OCI-LY7 (cell line): Measurements from ENCODE around the gene CIT. TPM values are rescaled to one million over a fixed set of nuclear protein-coding genes. Genes with fewer than 3 reads are reported as not detected.

Source experiments
- BruUV-seq: library from RNA; stranded (reverse); fragments of 400-500 nt; replicated peaks from 2 replicates; lab custom pipeline; 2021; lab: Mats Ljungman, UMichigan
- CTCF ChIA-PET: fragments of 300-600 bp; sonication (Branson Sonifier 250); formaldehyde crosslinking; loops from one replicate; lab custom pipeline; 2022; ENCODE audit warnings: antibody characterized with exemption; ENCODE audit not compliant: unreplicated experiment; lab: Charles Lee
- POLR2A ChIA-PET: fragments of 300-600 bp; sonication (Branson Sonifier 250); formaldehyde crosslinking; loops from one replicate; lab custom pipeline; 2022; ENCODE audit warnings: antibody characterized with exemption; lab: Charles Lee
- DNase-seq: peaks from one replicate; pipeline ENCODE4 v3.0.0-alpha.2; 2015; ENCODE audit warnings: low spot score
- H2AFZ ChIP-seq: fragments of 200-600 bp; sonication (generic), shearing (Covaris generic); 2 replicates; pipeline ENCODE4 v1.6.1; 2014; ENCODE audit warnings: mild to moderate bottlenecking, antibody characterized with exemption, low read length, moderate library complexity
- H3K27ac ChIP-seq: fragments of 200-600 bp; sonication (generic); 2 replicates; pipeline ENCODE4 v1.5.1; 2014; ENCODE audit warnings: mixed run types, low read depth, mild to moderate bottlenecking, moderate library complexity, low read length, inconsistent platforms; ENCODE audit not compliant: poor library complexity, severe bottlenecking
- H3K36me3 ChIP-seq: fragments of 200-600 bp; sonication (generic); 2 replicates; pipeline ENCODE4 v1.6.1; 2014; ENCODE audit warnings: mild to moderate bottlenecking, antibody characterized with exemption, low read length, moderate library complexity, mixed read lengths; ENCODE audit not compliant: insufficient read depth
- H3K4me1 ChIP-seq: fragments of 200-600 bp; sonication (generic); 2 replicates; pipeline ENCODE4 v1.5.1; 2014; ENCODE audit warnings: mild to moderate bottlenecking, low read length; ENCODE audit not compliant: insufficient read depth, poor library complexity, severe bottlenecking
- H3K4me2 ChIP-seq: fragments of 200-600 bp; sonication (generic); 2 replicates; pipeline ENCODE4 v1.6.1; 2014; ENCODE audit warnings: mild to moderate bottlenecking, low read length
- H3K4me3 ChIP-seq: fragments of 200-600 bp; sonication (generic); 2 replicates; pipeline ENCODE4 v1.5.1; 2014; ENCODE audit warnings: mild to moderate bottlenecking, low read depth, low read length; ENCODE audit not compliant: poor library complexity, severe bottlenecking
- H3K79me2 ChIP-seq: fragments of 200-600 bp; sonication (generic); 2 replicates; pipeline ENCODE4 v1.6.1; 2016; ENCODE audit warnings: low read depth, mild to moderate bottlenecking, low read length, moderate library complexity, mixed read lengths; ENCODE audit not compliant: insufficient read depth
- H3K9me2 ChIP-seq: fragments of 200-600 bp; sonication (generic); 2 replicates; pipeline ENCODE4 v1.6.1; 2016; ENCODE audit warnings: mild to moderate bottlenecking, low read length, mixed read lengths; ENCODE audit not compliant: insufficient read depth
- H3K9me3 ChIP-seq: fragments of 200-600 bp; sonication (generic); 2 replicates; pipeline ENCODE4 v1.6.1; 2014; ENCODE audit warnings: mild to moderate bottlenecking, mixed run types, low read length, mixed read lengths
- H4K20me1 ChIP-seq: fragments of 200-600 bp; sonication (generic); 2 replicates; pipeline ENCODE4 v1.6.1; 2014; ENCODE audit warnings: mild to moderate bottlenecking, antibody characterized with exemption, low read length, moderate library complexity, mixed read lengths; ENCODE audit not compliant: insufficient read depth
- EZH2phosphoT487 ChIP-seq: fragments of 200-600 bp; sonication (generic); IDR thresholded peaks from 2 replicates; pipeline ENCODE4 v1.6.1; 2018; ENCODE audit warnings: low read depth, borderline replicate concordance, mild to moderate bottlenecking, mixed run types, antibody characterized with exemption, low read length, moderate library complexity, mixed read lengths
- intact Hi-C: fragments of 100-400 bp; cut with micrococcal nuclease; formaldehyde crosslinking; loops from one replicate; pipeline ENCODE4 v1.10.0; 2022; ENCODE audit not compliant: unreplicated experiment
- total RNA-seq, 2 experiments: library from RNA; depleted of rRNA in 1 of 2; stranded (reverse); fragments of >200 nt in 1 of 2; shearing (Covaris generic) in 1 of 2; gene quantifications; 2 replicates each; pipeline ENCODE4 v1.2.3, GENCODE V29; 2014 to 2022
- TF ChIP-seq, protein P1 (sequence below): fragments of 200-600 bp; sonication (generic); conservative IDR thresholded peaks from 2 replicates; pipeline ENCODE4 v1.5.1; 2014; ENCODE audit warnings: mild to moderate bottlenecking, antibody characterized with exemption, low read length, moderate library complexity, mixed read lengths

The CIT gene
- total RNA-seq, 2 experiments from 2014 or later = 33.4 to 90.1 TPM

DNA sequence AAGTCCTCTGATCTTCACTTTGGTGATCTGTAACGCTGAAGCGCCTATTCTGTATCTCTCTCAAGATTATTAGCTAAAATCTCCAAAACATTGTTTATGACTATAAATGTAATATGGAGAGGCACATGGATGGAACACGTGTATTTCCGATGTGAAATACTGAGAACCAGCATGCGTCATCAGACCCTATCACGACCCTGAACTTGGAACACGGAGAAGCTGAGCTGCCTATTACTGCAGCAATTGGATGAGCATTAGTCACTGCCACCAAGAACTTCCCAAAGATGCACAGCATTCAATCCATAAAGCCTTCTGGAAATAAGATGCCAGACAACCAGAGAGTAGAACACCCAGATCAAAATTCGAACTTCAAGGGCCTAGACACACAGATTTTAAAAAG lies 147.2 kb downstream of the CIT start:
- Histone ChIP-seq H3K9me3 (no peaks in the 10 kb centered on the region), H2AFZ (no peak overlapping the region), H4K20me1 (no peaks in the 10 kb centered on the region), H3K27ac (no peak overlapping the region), H3K4me3 (no peak overlapping the region), H3K4me1 (peaks cover 11% of the 10 kb centered on the region), H3K9me2 (no peaks in the 10 kb centered on the region), H3K4me2 (no peak overlapping the region), H3K79me2 (no peaks in the 10 kb centered on the region), H3K36me3 (peaks cover 77% of the 10 kb centered on the region)
- ChIA-PET POLR2A (no interaction called here), CTCF (no interaction called here)
- intact Hi-C loops = no loop called here
- no peak for DNase-seq
- TF ChIP-seq, protein P1, sequence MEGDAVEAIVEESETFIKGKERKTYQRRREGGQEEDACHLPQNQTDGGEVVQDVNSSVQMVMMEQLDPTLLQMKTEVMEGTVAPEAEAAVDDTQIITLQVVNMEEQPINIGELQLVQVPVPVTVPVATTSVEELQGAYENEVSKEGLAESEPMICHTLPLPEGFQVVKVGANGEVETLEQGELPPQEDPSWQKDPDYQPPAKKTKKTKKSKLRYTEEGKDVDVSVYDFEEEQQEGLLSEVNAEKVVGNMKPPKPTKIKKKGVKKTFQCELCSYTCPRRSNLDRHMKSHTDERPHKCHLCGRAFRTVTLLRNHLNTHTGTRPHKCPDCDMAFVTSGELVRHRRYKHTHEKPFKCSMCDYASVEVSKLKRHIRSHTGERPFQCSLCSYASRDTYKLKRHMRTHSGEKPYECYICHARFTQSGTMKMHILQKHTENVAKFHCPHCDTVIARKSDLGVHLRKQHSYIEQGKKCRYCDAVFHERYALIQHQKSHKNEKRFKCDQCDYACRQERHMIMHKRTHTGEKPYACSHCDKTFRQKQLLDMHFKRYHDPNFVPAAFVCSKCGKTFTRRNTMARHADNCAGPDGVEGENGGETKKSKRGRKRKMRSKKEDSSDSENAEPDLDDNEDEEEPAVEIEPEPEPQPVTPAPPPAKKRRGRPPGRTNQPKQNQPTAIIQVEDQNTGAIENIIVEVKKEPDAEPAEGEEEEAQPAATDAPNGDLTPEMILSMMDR = no peak
- no peak for TF ChIP-seq EZH2phosphoT487
- TSS peak; percentile 5 for BruUV-seq

DNA sequence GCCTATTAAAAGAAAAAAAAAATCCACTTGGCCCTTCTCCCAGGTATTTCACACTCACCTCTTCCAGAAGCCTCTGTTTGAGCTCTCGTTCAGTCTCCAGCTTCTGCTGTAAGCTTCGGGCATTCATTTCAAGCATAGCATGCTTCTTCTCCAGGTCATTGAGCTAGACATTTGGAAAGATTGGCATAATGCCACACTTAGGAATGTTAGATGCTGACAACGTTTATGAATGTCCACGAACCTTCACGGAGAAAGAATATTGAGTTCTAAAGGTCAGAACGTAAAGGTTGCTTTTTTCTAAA lies 148.7 kb downstream of the CIT start:
- intact Hi-C loops = no loop called here
- no TSS peak for BruUV-seq

More for the DNA sequence above, 148.7 kb downstream of the CIT start:
- Histone ChIP-seq H3K79me2 (no peaks in the 10 kb centered on the region), H3K4me2 (no peak overlapping the region), H3K27ac (no peak overlapping the region), H2AFZ (no peak overlapping the region), H3K4me1 (peaks cover 11% of the 10 kb centered on the region), H3K4me3 (no peak overlapping the region), H3K36me3 (peaks cover 62% of the 10 kb centered on the region), H4K20me1 (no peaks in the 10 kb centered on the region), H3K9me3 (no peaks in the 10 kb centered on the region), H3K9me2 (no peaks in the 10 kb centered on the region)
- POLR2A ChIA-PET = interaction anchor here (0.7 to 0.9 kb wide), 2 partner anchors 10 to 305 kb away, joined by 3 to 4 read pairs; no protein-coding TSS in a partner anchor
- CTCF ChIA-PET = no interaction called here
- no peak for DNase-seq
- no peak for TF ChIP-seq EZH2phosphoT487
- TF ChIP-seq, protein P1 = no peak
